ENCODE data around the gene TREM1.

Gene TREM1

DNA sequence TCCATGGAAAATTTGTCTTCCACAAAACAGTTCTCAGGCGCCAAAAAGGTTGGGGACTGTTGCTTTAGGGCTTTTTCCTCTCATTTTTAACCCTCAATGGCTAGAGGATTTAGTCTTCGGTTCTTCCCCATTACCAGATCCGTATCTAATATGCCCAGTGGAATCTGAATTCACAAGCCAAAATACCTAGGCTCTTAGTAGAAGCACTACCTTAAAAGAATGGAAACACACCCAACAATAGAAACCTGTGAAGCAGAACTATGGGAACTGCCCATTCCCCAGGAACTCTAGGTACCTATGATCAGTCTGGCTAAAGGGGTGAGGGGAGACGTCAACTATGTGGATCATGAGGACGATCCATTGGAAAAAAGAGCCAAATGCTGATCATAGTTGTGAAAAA is 55.2 kb downstream of the TREM1 start:
- no peak for TF ChIP-seq ZNF70 (CRISPR knock-in tag; IDR thresholded peaks at IDR 0.05)
- no peak for TF ChIP-seq RARB (CRISPR knock-in tag; IDR thresholded peaks at IDR 0.05)
- TF ChIP-seq ZNF8 (CRISPR knock-in tag; IDR thresholded peaks at IDR 0.05) = no peak
- no peak for TF ChIP-seq CSDC2 (CRISPR knock-in tag; IDR thresholded peaks at IDR 0.05)
- TF ChIP-seq ISL1 (CRISPR knock-in tag; IDR thresholded peaks at IDR 0.05) = no peak
- no peak for TF ChIP-seq PPARA (CRISPR knock-in tag; IDR thresholded peaks at IDR 0.05; ENCODE audit: borderline replicate concordance)
- TF ChIP-seq ZFP30 (CRISPR knock-in tag; IDR thresholded peaks at IDR 0.05) = no peak
- no peak for TF ChIP-seq CSRNP3 (CRISPR knock-in tag; IDR thresholded peaks at IDR 0.05)
- TF ChIP-seq OSR1 (CRISPR knock-in tag; IDR thresholded peaks at IDR 0.05) = no peak
- TF ChIP-seq ZNF565 (CRISPR knock-in tag; conservative IDR thresholded peaks at IDR 0.05; ENCODE audit: low read depth) = no peak
- no peak for TF ChIP-seq ESRRG (CRISPR knock-in tag; IDR thresholded peaks at IDR 0.05)
- TF ChIP-seq SNAI2 (CRISPR knock-in tag; IDR thresholded peaks at IDR 0.05) = no peak
- no peak for TF ChIP-seq ZFP3 (CRISPR knock-in tag; IDR thresholded peaks at IDR 0.05)
- no peak for ATAC-seq

- TF ChIP-seq POU6F1 (CRISPR knock-in tag; IDR thresholded peaks at IDR 0.05; ENCODE audit: borderline replicate concordance, low read depth) (no peak), ZFP30 (CRISPR knock-in tag; IDR thresholded peaks at IDR 0.05) (no peak), TCF4 (CRISPR knock-in tag; IDR thresholded peaks at IDR 0.05; ENCODE audit: borderline replicate concordance) (no peak), ESRRG (CRISPR knock-in tag; IDR thresholded peaks at IDR 0.05) (no peak), ISL1 (CRISPR knock-in tag; IDR thresholded peaks at IDR 0.05) (no peak), ZFP3 (CRISPR knock-in tag; IDR thresholded peaks at IDR 0.05) (no peak), GLIS3 (CRISPR knock-in tag; IDR thresholded peaks at IDR 0.05) (no peak), OSR1 (CRISPR knock-in tag; IDR thresholded peaks at IDR 0.05) (no peak), RARB (CRISPR knock-in tag; IDR thresholded peaks at IDR 0.05) (no peak), CREB5 (CRISPR knock-in tag; IDR thresholded peaks at IDR 0.05; ENCODE audit: low read depth) (no peak), SNAI2 (CRISPR knock-in tag; IDR thresholded peaks at IDR 0.05) (no peak), ZNF70 (CRISPR knock-in tag; IDR thresholded peaks at IDR 0.05) (no peak), ZNF565 (CRISPR knock-in tag; conservative IDR thresholded peaks at IDR 0.05; ENCODE audit: low read depth) (no peak), ZNF8 (CRISPR knock-in tag; IDR thresholded peaks at IDR 0.05) (no peak), PPARA (CRISPR knock-in tag; IDR thresholded peaks at IDR 0.05; ENCODE audit: borderline replicate concordance) (no peak), CSDC2 (CRISPR knock-in tag; IDR thresholded peaks at IDR 0.05) (no peak), TOX (CRISPR knock-in tag; IDR thresholded peaks at IDR 0.05; ENCODE audit: borderline replicate concordance) (no peak), BACH2 (CRISPR knock-in tag; IDR thresholded peaks at IDR 0.05; ENCODE audit: borderline replicate concordance) (no peak), TSHZ2 (CRISPR knock-in tag; IDR thresholded peaks at IDR 0.05) (no peak), CSRNP3 (CRISPR knock-in tag; IDR thresholded peaks at IDR 0.05) (no peak)
- ATAC-seq = no peak
These were observed 56.8 kb downstream of the TREM1 start for GRCh38 chr6:41229721-41230120.

GRCh38 chr6:41228616-41229015 is 57.9 kb downstream of the TREM1 start:
- ATAC-seq = no peak
- TF ChIP-seq PATZ1 (CRISPR knock-in tag; IDR thresholded peaks at IDR 0.05; ENCODE audit: borderline replicate concordance) (no peak), ESRRG (CRISPR knock-in tag; IDR thresholded peaks at IDR 0.05) (no peak), ZFP30 (CRISPR knock-in tag; IDR thresholded peaks at IDR 0.05) (no peak), CREB5 (CRISPR knock-in tag; IDR thresholded peaks at IDR 0.05; ENCODE audit: low read depth) (no peak), TSHZ2 (CRISPR knock-in tag; IDR thresholded peaks at IDR 0.05) (no peak)
